K562 (cell line): ENCODE measurements around the gene DNAJB13. TPM values are rescaled to one million over a fixed set of nuclear protein-coding genes. Genes with fewer than 3 reads are reported as not detected.

Source experiments
- BHLHE40 ChIP-seq: IDR thresholded peaks from 2 replicates; pipeline ENCODE4 v1.6.1; 2011; ENCODE audit warnings: low read length, improper control_type of control experiment
- CBFA2T3 ChIP-seq: fragments of 450-650 bp; IDR thresholded peaks from 2 replicates; pipeline ENCODE4 v1.6.1; 2017
- CXXC5 ChIP-seq: fragments of 250-450 bp; sonication (Bioruptor Pico); IDR thresholded peaks from 2 replicates; pipeline ENCODE4 v1.8.0; 2022; ENCODE audit warnings: inconsistent platforms, mild to moderate bottlenecking, moderate library complexity
- FOXA3 ChIP-seq, 2 experiments: fragments of 450-650 bp in 1 of 2; sonication (generic) in 1 of 2; formaldehyde crosslinking; IDR thresholded peaks in 1 of 2; conservative IDR thresholded peaks in 1 of 2; 2 replicates each; pipeline versions ENCODE4 v1.4.0 to v1.8.0; 2020 to 2022; ENCODE audit warnings: mild to moderate bottlenecking in 2 of 2, missing genetic modification reagents in 1 of 2
- GABPB1 ChIP-seq: sonication (generic); formaldehyde crosslinking; IDR thresholded peaks from 2 replicates; pipeline ENCODE4 v1.8.0; 2022; ENCODE audit warnings: mild to moderate bottlenecking, missing genetic modification reagents
- HDGF ChIP-seq: fragments of 450-650 bp; IDR thresholded peaks from 2 replicates; pipeline ENCODE4 v1.6.1; 2016
- HMBOX1 ChIP-seq: sonication (generic); IDR thresholded peaks from 2 replicates; pipeline ENCODE4 v1.6.1; 2016
- ILF3 ChIP-seq: fragments of 450-650 bp; IDR thresholded peaks from 2 replicates; pipeline ENCODE4 v1.6.1; 2018; ENCODE audit warnings: antibody characterized with exemption, mild to moderate bottlenecking, moderate library complexity, borderline replicate concordance
- NCOR1 ChIP-seq: fragments of 450-650 bp; IDR thresholded peaks from 2 replicates; pipeline ENCODE4 v1.6.1; 2016; ENCODE audit warnings: mild to moderate bottlenecking, moderate library complexity
- PRPF4 ChIP-seq: fragments of 200-400 bp; formaldehyde crosslinking; IDR thresholded peaks from one replicate; pipeline ENCODE4 v1.6.1; 2017; ENCODE audit warnings: low read length, low read depth, mild to moderate bottlenecking; ENCODE audit not compliant: insufficient read depth, poor library complexity, severe bottlenecking
- SETDB1 ChIP-seq: IDR thresholded peaks from one replicate; pipeline ENCODE4 v1.6.1; 2012; ENCODE audit warnings: low read length, control low read depth, inconsistent platforms
- SMARCC2 ChIP-seq: fragments of 450-650 bp; IDR thresholded peaks from 2 replicates; pipeline ENCODE4 v1.6.1; 2017; ENCODE audit warnings: antibody characterized with exemption, moderate library complexity, mild to moderate bottlenecking, low read depth
- SMC3 ChIP-seq: conservative IDR thresholded peaks from 2 replicates; pipeline ENCODE4 v1.6.1; 2011; ENCODE audit warnings: low read depth, low read length, improper control_type of control experiment; ENCODE audit not compliant: insufficient read depth
- TAF1 ChIP-seq: IDR thresholded peaks from 2 replicates; pipeline ENCODE4 v1.6.1; 2011; ENCODE audit warnings: mild to moderate bottlenecking, low read length, moderate library complexity; ENCODE audit not compliant: insufficient read depth, control insufficient read depth, severe bottlenecking; ENCODE audit errors: extremely low read depth
- ZNF212 ChIP-seq: fragments of 450-650 bp; formaldehyde crosslinking; IDR thresholded peaks from 2 replicates; pipeline ENCODE4 v1.4.0; 2020; ENCODE audit warnings: mild to moderate bottlenecking
- ZNF764 ChIP-seq: fragments of 250-450 bp; sonication (Bioruptor Pico); IDR thresholded peaks from 2 replicates; pipeline ENCODE4 v1.4.0; 2020; ENCODE audit warnings: low read depth, mild to moderate bottlenecking, moderate library complexity
- polyA plus RNA-seq, 8 experiments: library from polyadenylated mRNA; depleted of rRNA in 4 of 8; stranded (reverse) in 5 of 8; unstranded in 3 of 8; fragments of >200 nt; fragmentation: Nextera tagmentation in 2 of 8; fragmentation: Illumina TruSeq in 1 of 8; extraction: Ambion mirVana in 2 of 8; extraction: Trizol in 1 of 8; gene quantifications; 2 replicates each; pipeline versions ENCODE4 v1.2.1 to v1.2.3, GENCODE V29; 2011 to 2014; ENCODE audit warnings: inconsistent platforms in 1 of 8, missing spikeins in 1 of 8
- total RNA-seq, 7 experiments: library from RNA; depleted of rRNA in 6 of 7; stranded (reverse); fragments of >200 nt in 6 of 7; fragmentation: Illumina TruSeq in 2 of 7; extraction: Trizol in 2 of 7; gene quantifications; 2 replicates each; pipeline versions ENCODE4 v1.2.1 to v1.2.3, GENCODE V29; 2011 to 2021; ENCODE audit warnings: low replicate concordance in 1 of 7
- TF ChIP-seq, protein P1 (sequence below): sonication (generic); formaldehyde crosslinking; IDR thresholded peaks from 2 replicates; pipeline ENCODE4 v1.8.0; 2022; ENCODE audit warnings: mild to moderate bottlenecking, missing genetic modification reagents
- TF ChIP-seq, protein P2 (sequence below): fragments of 450-650 bp; formaldehyde crosslinking; IDR thresholded peaks from 2 replicates; pipeline ENCODE4 v1.4.0; 2020; ENCODE audit warnings: mild to moderate bottlenecking, moderate library complexity
- TF ChIP-seq, protein P3 (sequence below): fragments of 200-800 bp; sonication (Bioruptor generic); IDR thresholded peaks from 2 replicates; pipeline ENCODE4 v1.6.1; 2017; ENCODE audit warnings: missing genetic modification characterization, missing compliant biosample characterization
- TF ChIP-seq, protein P4 (sequence below): IDR thresholded peaks from 2 replicates; pipeline ENCODE4 v1.6.1; 2016; ENCODE audit warnings: missing genetic modification characterization, missing compliant biosample characterization

The DNAJB13 gene
- total and polyA plus RNA-seq, 9 of the 15 experiments (the other 6 are each of a cell fraction or from before 2014, with no cell fraction given) = 0.14 TPM; not detected in 8

DNA sequence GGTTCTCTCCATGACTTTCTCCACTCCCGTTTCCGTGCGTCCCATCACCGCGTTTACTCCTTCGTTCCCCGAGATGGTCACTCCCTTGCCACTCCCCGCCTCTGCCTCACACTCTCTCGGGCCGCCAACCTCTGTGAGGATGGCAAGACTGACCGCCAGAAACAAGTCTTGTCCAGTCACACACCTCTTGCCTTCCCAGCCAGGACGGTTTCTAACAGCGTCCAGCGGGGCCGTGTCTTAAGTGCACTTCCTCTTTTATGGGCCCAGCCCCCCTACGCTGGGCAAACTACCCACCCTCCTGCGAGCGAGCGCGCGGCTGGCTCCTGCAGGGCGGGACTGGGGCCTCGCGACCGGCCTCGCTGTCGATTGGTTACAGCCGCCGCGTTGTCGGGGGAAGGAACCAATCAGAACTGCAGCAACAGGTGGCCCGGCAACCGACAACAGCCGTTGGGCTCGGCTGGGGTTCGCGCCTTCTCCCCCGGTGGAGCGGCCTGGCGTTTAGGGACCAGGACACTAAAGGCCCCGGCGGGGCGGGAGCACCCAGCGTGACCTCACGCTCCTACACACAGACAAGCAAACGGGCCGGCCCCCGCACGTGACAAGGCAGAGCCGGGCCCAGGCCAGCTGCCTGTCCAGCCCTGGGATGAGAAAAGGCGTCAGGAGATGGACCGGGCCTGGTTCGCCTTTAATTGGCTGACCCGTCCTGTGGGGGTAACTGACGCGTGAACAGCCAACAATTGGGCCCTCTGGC is 32.3 kb downstream of the DNAJB13 start (continued):
- peak; percentile 42 for TF ChIP-seq CBFA2T3
- TF ChIP-seq, protein P1, sequence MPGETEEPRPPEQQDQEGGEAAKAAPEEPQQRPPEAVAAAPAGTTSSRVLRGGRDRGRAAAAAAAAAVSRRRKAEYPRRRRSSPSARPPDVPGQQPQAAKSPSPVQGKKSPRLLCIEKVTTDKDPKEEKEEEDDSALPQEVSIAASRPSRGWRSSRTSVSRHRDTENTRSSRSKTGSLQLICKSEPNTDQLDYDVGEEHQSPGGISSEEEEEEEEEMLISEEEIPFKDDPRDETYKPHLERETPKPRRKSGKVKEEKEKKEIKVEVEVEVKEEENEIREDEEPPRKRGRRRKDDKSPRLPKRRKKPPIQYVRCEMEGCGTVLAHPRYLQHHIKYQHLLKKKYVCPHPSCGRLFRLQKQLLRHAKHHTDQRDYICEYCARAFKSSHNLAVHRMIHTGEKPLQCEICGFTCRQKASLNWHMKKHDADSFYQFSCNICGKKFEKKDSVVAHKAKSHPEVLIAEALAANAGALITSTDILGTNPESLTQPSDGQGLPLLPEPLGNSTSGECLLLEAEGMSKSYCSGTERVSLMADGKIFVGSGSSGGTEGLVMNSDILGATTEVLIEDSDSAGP (CRISPR knock-in tag) = peak; percentile 51; the same call in 1 of the 2 replicates
- TF ChIP-seq SMC3 = no peak
- TF ChIP-seq ILF3 = no peak
- peak; percentile 38 for TF ChIP-seq TAF1
- peak; percentile 27; the same call in 1 of the 2 replicates for TF ChIP-seq HMBOX1
- TF ChIP-seq FOXA3 (CRISPR knock-in tag; conservative IDR thresholded peaks at IDR 0.05 in 1 of 2, IDR thresholded peaks at IDR 0.05 in 1 of 2) = peak; percentile 17 to 85; a peak in 2 of 4 replicates
- TF ChIP-seq SMARCC2 = peak; percentile 19; the same call in 1 of the 2 replicates
- TF ChIP-seq, protein P2, sequence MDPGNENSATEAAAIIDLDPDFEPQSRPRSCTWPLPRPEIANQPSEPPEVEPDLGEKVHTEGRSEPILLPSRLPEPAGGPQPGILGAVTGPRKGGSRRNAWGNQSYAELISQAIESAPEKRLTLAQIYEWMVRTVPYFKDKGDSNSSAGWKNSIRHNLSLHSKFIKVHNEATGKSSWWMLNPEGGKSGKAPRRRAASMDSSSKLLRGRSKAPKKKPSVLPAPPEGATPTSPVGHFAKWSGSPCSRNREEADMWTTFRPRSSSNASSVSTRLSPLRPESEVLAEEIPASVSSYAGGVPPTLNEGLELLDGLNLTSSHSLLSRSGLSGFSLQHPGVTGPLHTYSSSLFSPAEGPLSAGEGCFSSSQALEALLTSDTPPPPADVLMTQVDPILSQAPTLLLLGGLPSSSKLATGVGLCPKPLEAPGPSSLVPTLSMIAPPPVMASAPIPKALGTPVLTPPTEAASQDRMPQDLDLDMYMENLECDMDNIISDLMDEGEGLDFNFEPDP = peak; percentile 71; the same call in 1 of the 2 replicates
- TF ChIP-seq HDGF = peak; percentile 85; the same call in 1 of the 2 replicates
- TF ChIP-seq, protein P3, sequence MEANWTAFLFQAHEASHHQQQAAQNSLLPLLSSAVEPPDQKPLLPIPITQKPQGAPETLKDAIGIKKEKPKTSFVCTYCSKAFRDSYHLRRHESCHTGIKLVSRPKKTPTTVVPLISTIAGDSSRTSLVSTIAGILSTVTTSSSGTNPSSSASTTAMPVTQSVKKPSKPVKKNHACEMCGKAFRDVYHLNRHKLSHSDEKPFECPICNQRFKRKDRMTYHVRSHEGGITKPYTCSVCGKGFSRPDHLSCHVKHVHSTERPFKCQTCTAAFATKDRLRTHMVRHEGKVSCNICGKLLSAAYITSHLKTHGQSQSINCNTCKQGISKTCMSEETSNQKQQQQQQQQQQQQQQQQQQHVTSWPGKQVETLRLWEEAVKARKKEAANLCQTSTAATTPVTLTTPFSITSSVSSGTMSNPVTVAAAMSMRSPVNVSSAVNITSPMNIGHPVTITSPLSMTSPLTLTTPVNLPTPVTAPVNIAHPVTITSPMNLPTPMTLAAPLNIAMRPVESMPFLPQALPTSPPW (CRISPR knock-in tag) = peak; percentile 95
- TF ChIP-seq GABPB1 (CRISPR knock-in tag) = peak; percentile 87
- no peak for TF ChIP-seq PRPF4
- peak; percentile 55; the same call in 1 of the 2 replicates for TF ChIP-seq ZNF212
- TF ChIP-seq, protein P4, sequence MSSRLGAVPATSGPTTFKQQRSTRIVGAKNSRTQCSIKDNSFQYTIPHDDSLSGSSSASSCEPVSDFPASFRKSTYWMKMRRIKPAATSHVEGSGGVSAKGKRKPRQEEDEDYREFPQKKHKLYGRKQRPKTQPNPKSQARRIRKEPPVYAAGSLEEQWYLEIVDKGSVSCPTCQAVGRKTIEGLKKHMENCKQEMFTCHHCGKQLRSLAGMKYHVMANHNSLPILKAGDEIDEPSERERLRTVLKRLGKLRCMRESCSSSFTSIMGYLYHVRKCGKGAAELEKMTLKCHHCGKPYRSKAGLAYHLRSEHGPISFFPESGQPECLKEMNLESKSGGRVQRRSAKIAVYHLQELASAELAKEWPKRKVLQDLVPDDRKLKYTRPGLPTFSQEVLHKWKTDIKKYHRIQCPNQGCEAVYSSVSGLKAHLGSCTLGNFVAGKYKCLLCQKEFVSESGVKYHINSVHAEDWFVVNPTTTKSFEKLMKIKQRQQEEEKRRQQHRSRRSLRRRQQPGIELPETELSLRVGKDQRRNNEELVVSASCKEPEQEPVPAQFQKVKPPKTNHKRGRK (tag) = no peak
- peak; percentile 45; the same call in 1 of the 2 replicates for TF ChIP-seq ZNF764 (CRISPR knock-in tag)
- peak; percentile 95 for TF ChIP-seq CXXC5
- TF ChIP-seq NCOR1 = peak; percentile 66; the same call in 1 of the 2 replicates
- peak; percentile 99 for TF ChIP-seq BHLHE40
- TF ChIP-seq SETDB1 = no peak
